A172 (cell line): ENCODE data around the gene FNDC5. TPM values are rescaled to one million over a fixed set of nuclear protein-coding genes. Genes with fewer than 3 reads are reported as not detected.

Experiments
- DNase-seq: peaks from one replicate; pipeline ENCODE4 v3.0.0-alpha.2; 2015; ENCODE audit warnings: low spot score
- total RNA-seq: library from RNA; depleted of rRNA; stranded (reverse); fragments of >200 nt; shearing (Covaris generic); gene quantifications from 2 replicates; pipeline ENCODE4 v1.2.3, GENCODE V29; 2014

FNDC5 gene
- total RNA-seq, 1 experiment from 2014 or later, result not detected

GRCh38 chr1:32897082-32898049 is 26.7 kb upstream of the FNDC5 start:
- DNase-seq, result no peak

GRCh38 chr1:32896451-32896850 is 25.7 kb upstream of the FNDC5 start:
- no peak for DNase-seq

GRCh38 chr1:32895325-32896215 is 24.9 kb upstream of the FNDC5 start:
- DNase-seq, result no peak

GRCh38 chr1:32894681-32895080 is 24.0 kb upstream of the FNDC5 start:
- no peak for DNase-seq

- no peak for DNase-seq
These were observed 23.4 kb upstream of the FNDC5 start for GRCh38 chr1:32894019-32894600.

GRCh38 chr1:32893198-32894018 is 22.7 kb upstream of the FNDC5 start:
- DNase-seq, result no peak

GRCh38 chr1:32892368-32893197 is 21.9 kb upstream of the FNDC5 start:
- DNase-seq, result no peak

- DNase-seq, result no peak
These were observed 20.9 kb upstream of the FNDC5 start for GRCh38 chr1:32891630-32892029.

- DNase-seq, result no peak
These were observed 20.5 kb upstream of the FNDC5 start for GRCh38 chr1:32891241-32891570.

- DNase-seq, result no peak
These were observed 20.0 kb upstream of the FNDC5 start for GRCh38 chr1:32890516-32891240.

- DNase-seq, result no peak
These were observed 19.1 kb upstream of the FNDC5 start for GRCh38 chr1:32889731-32890278.

GRCh38 chr1:32888677-32889420 is 18.1 kb upstream of the FNDC5 start:
- no peak for DNase-seq

- no peak for DNase-seq
These were observed 17.4 kb upstream of the FNDC5 start for GRCh38 chr1:32888134-32888533.

- no peak for DNase-seq
These were observed 16.9 kb upstream of the FNDC5 start for GRCh38 chr1:32887623-32888022.

- no peak for DNase-seq
These were observed 16.2 kb upstream of the FNDC5 start for GRCh38 chr1:32886828-32887414.

- peak; percentile 30 for DNase-seq
These were observed 15.5 kb upstream of the FNDC5 start, which contains the start of gene HPCA for GRCh38 chr1:32886004-32886827. Gene HPCA (plus strand): TSS chr1:32886491. CDS start chr1:32888899, 2,408 bp downstream.

GRCh38 chr1:32885676-32886003 is 14.9 kb upstream of the FNDC5 start:
- DNase-seq, result no peak
